ENCODE results near the gene GALNT2.
A peak's percentile ranks its signal among the peaks of the same experiment; 100 is the strongest.

Gene GALNT2

GRCh38 chr1:230267338-230268065 is 200.5 kb downstream of the GALNT2 start:
- no peak for DNase-seq

GRCh38 chr1:230268371-230269170 is 201.5 kb downstream of the GALNT2 start:
- DNase-seq = peak; percentile 73

GRCh38 chr1:230270185-230270558 is 203.1 kb downstream of the GALNT2 start:
- DNase-seq = no peak

GRCh38 chr1:230270559-230271281 is 203.7 kb downstream of the GALNT2 start:
- no peak for DNase-seq

GRCh38 chr1:230271300-230272035 is 204.4 kb downstream of the GALNT2 start:
- no peak for DNase-seq

- no peak for DNase-seq
Measured at GRCh38 chr1:230272557-230272956, 205.5 kb downstream of the GALNT2 start.

GRCh38 chr1:230273141-230273710 is 206.2 kb downstream of the GALNT2 start:
- DNase-seq = no peak

GRCh38 chr1:230274254-230274653 is 207.2 kb downstream of the GALNT2 start:
- DNase-seq = no peak

- DNase-seq = no peak
Measured at GRCh38 chr1:230276401-230276800, 209.4 kb downstream of the GALNT2 start.

GRCh38 chr1:230277201-230278025 is 210.4 kb downstream of the GALNT2 start:
- no peak for DNase-seq

GRCh38 chr1:230278376-230278775 is 211.3 kb downstream of the GALNT2 start:
- no peak for DNase-seq

GRCh38 chr1:230278871-230279582 is 212.0 kb downstream of the GALNT2 start:
- DNase-seq = no peak

GRCh38 chr1:230279583-230279945 is 212.5 kb downstream of the GALNT2 start:
- DNase-seq = no peak

- DNase-seq = no peak
Measured at GRCh38 chr1:230280054-230280795, 213.2 kb downstream of the GALNT2 start.

GRCh38 chr1:230280906-230281413 is 213.9 kb downstream of the GALNT2 start:
- DNase-seq = no peak

- DNase-seq = no peak
Measured at GRCh38 chr1:230281556-230281955, 214.5 kb downstream of the GALNT2 start.

GRCh38 chr1:230282157-230282556 is 215.1 kb downstream of the GALNT2 start:
- DNase-seq = no peak

- DNase-seq = no peak
Measured at GRCh38 chr1:230283678-230284077, 216.6 kb downstream of the GALNT2 start.

- no peak for DNase-seq
Measured at GRCh38 chr1:230284891-230285290, 217.9 kb downstream of the GALNT2 start.

- no peak for DNase-seq
Measured at GRCh38 chr1:230285351-230285750, 218.3 kb downstream of the GALNT2 start.
